Activated CD4-positive, alpha-beta T cell treated with anti-CD3 and anti-CD28 coated beads, Interleukin-2, amount 10 ng/mL, durations not matched to agents 24 days and 14 days (primary cell): Measurements from ENCODE around the gene SLC35A2. TPM values are rescaled to one million over a fixed set of nuclear protein-coding genes. Genes with fewer than 3 reads are reported as not detected.

ENCODE experiments used
- DNase-seq: peaks from one replicate; pipeline ENCODE4 v3.0.0; 2022
- H3K27ac Mint-ChIP-seq: one replicate; pipeline ENCODE4 v1.8.0; 2022; ENCODE audit warnings: mild to moderate bottlenecking, mixed read lengths
- H3K27me3 Mint-ChIP-seq: one replicate; pipeline ENCODE4 v1.8.0; 2022; ENCODE audit warnings: mixed read lengths
- H3K36me3 Mint-ChIP-seq: one replicate; pipeline ENCODE4 v1.8.0; 2022; ENCODE audit warnings: low read depth, mild to moderate bottlenecking, mixed read lengths
- H3K4me1 Mint-ChIP-seq: one replicate; pipeline ENCODE4 v1.8.0; 2021; ENCODE audit warnings: mixed read lengths
- H3K4me3 Mint-ChIP-seq: one replicate; pipeline ENCODE4 v1.8.0; 2022; ENCODE audit warnings: mild to moderate bottlenecking, moderate library complexity, mixed read lengths
- H3K9me3 Mint-ChIP-seq: one replicate; pipeline ENCODE4 v1.8.0; 2021; ENCODE audit warnings: mixed read lengths
- intact Hi-C: fragments of 100-400 bp; cut with micrococcal nuclease; formaldehyde crosslinking; loops from one replicate; pipeline ENCODE4 v1.15.1; 2023
- total RNA-seq: library from RNA; stranded (reverse); gene quantifications from 2 replicates; pipeline ENCODE4 v1.2.3, GENCODE V29; 2022

The SLC35A2 gene
- total RNA-seq = 19.5 and 22.8 TPM in 2 replicates

- Mint-ChIP-seq H3K36me3 (peaks cover 48% of the 10 kb centered on the region), H3K27ac (peak within 1 kb of the TSS; percentile 96), H3K9me3 (no peaks in the 10 kb centered on the region), H3K27me3 (no peaks in the 10 kb centered on the region), H3K4me1 (peaks cover 30% of the 10 kb centered on the region), H3K4me3 (peak within 1 kb of the TSS; percentile 96)
- intact Hi-C loops = loop anchor here (1.0 kb wide), 2 partner anchors 13 to 20 kb away; no protein-coding TSS in a partner anchor
- DNase-seq = peak; percentile 97
These were observed at the start of gene SLC35A2 for GRCh38 chrX:48911412-48912182. TSS of gene SLC35A2 (minus strand) at chrX:48911646. CDS start at chrX:48911636, 10 bp downstream.

- Mint-ChIP-seq H3K4me1 (peaks cover 17% of the 10 kb centered on the region), H3K36me3 (peaks cover 17% of the 10 kb centered on the region), H3K27me3 (no peaks in the 10 kb centered on the region), H3K27ac (peak overlapping the region; percentile 61), H3K4me3 (peak overlapping the region; percentile 54), H3K9me3 (no peaks in the 10 kb centered on the region)
- no peak for DNase-seq
- intact Hi-C loops = no loop called here
These were observed 48.8 kb upstream of the SLC35A2 start for GRCh38 chrX:48960291-48960690.

DNA sequence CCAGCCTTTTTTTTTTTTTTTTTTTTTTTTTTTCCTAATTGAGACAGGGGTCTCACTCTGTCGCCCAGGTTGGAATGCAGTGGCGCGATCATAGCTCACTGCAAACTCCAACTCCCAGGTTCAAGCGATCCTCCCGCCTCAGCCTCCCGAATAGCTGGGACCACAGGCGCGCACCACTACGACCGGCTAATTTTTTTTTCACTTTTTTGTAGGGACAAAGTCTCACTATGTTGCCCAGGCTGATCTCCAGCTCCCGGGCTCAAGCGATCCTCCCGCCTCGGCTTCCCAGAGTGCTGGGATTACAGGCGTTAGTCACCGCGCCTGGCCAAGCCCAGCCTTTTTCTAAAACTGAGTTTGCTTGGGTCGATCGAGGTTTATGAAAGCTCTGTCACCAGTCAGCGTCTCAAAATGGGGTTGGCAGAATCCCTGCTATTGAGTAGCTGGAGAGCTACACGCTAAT lies 47.2 kb upstream of the SLC35A2 start:
- DNase-seq = peak; percentile 74
- Mint-ChIP-seq H3K4me3 (peak overlapping the region; percentile 98), H3K36me3 (peaks cover 25% of the 10 kb centered on the region), H3K9me3 (no peaks in the 10 kb centered on the region), H3K27me3 (no peaks in the 10 kb centered on the region), H3K27ac (peak overlapping the region; percentile 100), H3K4me1 (peaks cover 30% of the 10 kb centered on the region)
- intact Hi-C loops = loop anchor here (1.0 to 5.0 kb wide), 7 partner anchors 21 to 221 kb away; partner anchors contain the start of genes HDAC6, PIM2, PQBP1 and TFE3

GRCh38 chrX:48957827-48958634 lies 46.6 kb upstream of the SLC35A2 start:
- Mint-ChIP-seq H3K4me3 (peak overlapping the region; percentile 98), H3K27me3 (no peaks in the 10 kb centered on the region), H3K9me3 (no peaks in the 10 kb centered on the region), H3K36me3 (peaks cover 27% of the 10 kb centered on the region), H3K27ac (peak overlapping the region; percentile 100), H3K4me1 (peaks cover 36% of the 10 kb centered on the region)
- peak; percentile 97 for DNase-seq
- intact Hi-C loops = loop anchor here (1.0 to 5.0 kb wide), 7 partner anchors 21 to 221 kb away; partner anchors contain the start of genes HDAC6, PIM2, PQBP1 and TFE3

DNA sequence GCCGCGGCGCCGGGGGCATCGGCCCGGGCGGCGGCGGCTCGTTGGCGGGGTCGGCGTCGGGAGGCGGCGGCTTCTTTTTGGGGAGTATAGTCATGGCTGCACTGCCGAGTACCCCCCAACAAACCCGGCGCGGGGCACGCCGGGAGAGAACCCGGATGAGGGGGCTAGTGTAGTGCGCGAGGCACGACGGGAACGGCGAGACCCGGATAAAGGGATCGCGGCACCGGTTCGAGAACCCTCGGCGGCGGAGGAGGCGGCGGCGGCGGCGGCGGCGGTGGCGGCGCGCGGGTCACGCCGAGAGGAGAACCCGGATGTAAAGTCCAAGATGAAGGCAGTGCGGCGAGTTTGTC lies 46.0 kb upstream of the SLC35A2 start, which contains the start of gene OTUD5:
Gene OTUD5, minus strand, starts transcription at position 131 of the 350 bp plus-strand sequence. Its CDS starts 37 bp downstream, at position 94.
- Mint-ChIP-seq H3K27me3 (no peaks in the 10 kb centered on the region), H3K4me1 (peaks cover 36% of the 10 kb centered on the region), H3K9me3 (no peaks in the 10 kb centered on the region), H3K27ac (peak within 1 kb of the TSS; percentile 100), H3K36me3 (peaks cover 27% of the 10 kb centered on the region), H3K4me3 (peak within 1 kb of the TSS; percentile 98)
- intact Hi-C loops = loop anchor here (5.0 kb wide), 3 partner anchors 60 to 220 kb away; partner anchors contain the start of genes HDAC6, PQBP1 and TIMM17B
- peak; percentile 92 for DNase-seq

- H3K4me3 Mint-ChIP-seq = peak overlapping the region; percentile 86
- H3K27me3 Mint-ChIP-seq = no peaks in the 10 kb centered on the region
- H3K36me3 Mint-ChIP-seq = peaks cover 29% of the 10 kb centered on the region
- H3K27ac Mint-ChIP-seq = peak overlapping the region; percentile 90
- no peaks in the 10 kb centered on the region for H3K9me3 Mint-ChIP-seq
- peaks cover 36% of the 10 kb centered on the region for H3K4me1 Mint-ChIP-seq
- peak; percentile 81 for DNase-seq
- intact Hi-C loops = loop anchor here (5.0 kb wide), 3 partner anchors 60 to 220 kb away; partner anchors contain the start of genes HDAC6, PQBP1 and TIMM17B
These were observed 45.4 kb upstream of the SLC35A2 start for GRCh38 chrX:48956728-48957414.

DNA sequence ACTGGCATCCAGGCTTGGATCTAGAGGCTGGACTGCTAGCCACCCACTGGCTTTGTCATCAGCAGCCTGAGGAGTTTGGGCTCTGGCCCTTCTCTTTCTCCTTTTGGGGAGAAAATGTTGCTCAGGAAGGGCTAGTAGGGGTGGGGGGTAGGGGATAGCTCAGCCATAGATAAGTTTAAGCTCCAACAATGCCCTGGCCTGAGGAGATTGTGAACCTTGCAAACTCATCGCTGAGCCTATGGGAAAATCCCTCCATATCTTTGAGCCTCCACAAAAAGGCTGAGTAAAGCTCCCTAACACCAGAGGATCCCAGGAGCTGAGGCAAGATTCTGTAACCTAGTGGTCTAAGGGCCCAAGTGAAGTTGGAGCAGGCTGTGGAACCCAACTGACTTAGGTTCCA lies 37.1 kb upstream of the SLC35A2 start:
- DNase-seq = no peak
- Mint-ChIP-seq H3K9me3 (no peaks in the 10 kb centered on the region), H3K27ac (no peak overlapping the region), H3K4me3 (no peak overlapping the region), H3K27me3 (no peaks in the 10 kb centered on the region), H3K36me3 (peaks cover 13% of the 10 kb centered on the region), H3K4me1 (peaks cover 18% of the 10 kb centered on the region)
- intact Hi-C loops = no loop called here

DNA sequence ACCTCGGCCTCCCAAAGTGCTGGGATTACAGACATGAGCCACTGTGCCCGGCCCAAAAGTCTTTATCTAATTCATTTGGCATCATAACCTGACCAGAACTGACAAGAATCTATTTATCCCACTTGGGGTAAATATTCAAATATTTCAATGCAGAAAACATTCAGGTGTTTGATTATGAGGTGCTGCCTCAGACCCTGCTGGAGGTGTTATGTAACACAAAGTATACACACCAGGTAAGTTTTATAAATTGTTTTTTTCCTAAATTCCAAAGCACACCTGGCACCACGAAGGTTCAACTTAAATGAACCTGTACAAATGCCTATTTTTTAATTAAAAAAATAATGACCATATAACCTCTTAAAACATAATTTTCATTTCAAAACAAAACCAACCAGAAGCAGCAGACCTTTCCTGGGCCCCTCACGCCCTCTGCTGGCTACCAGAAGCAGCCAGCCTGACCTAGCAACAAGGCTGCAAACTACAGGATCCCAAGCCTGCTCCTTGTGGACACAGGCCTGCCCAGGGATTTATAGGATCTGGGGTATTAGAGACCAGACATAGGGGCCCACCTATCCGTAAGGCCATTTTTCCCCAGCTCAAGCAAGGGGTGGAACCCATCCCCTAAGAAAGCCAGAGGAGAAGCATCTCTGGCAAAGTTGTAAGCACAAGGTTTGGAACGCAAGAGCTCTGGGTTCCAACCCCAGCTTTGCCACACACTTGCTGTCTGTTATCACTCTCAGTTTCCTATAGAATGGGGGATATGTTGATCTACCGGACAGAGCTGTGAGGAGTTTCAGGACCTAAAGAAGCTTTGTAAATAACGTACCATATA lies 34.3 kb upstream of the SLC35A2 start:
- Mint-ChIP-seq H3K36me3 (peaks cover 33% of the 10 kb centered on the region), H3K4me1 (peaks cover 34% of the 10 kb centered on the region), H3K27ac (peak overlapping the region; percentile 36), H3K9me3 (no peaks in the 10 kb centered on the region), H3K4me3 (peak overlapping the region; percentile 39), H3K27me3 (no peaks in the 10 kb centered on the region)
- DNase-seq = peak; percentile 85
- intact Hi-C loops = no loop called here

- no peak for DNase-seq
- Mint-ChIP-seq H3K4me1 (peaks cover 57% of the 10 kb centered on the region), H3K9me3 (no peaks in the 10 kb centered on the region), H3K27me3 (no peaks in the 10 kb centered on the region), H3K27ac (peak overlapping the region; percentile 89), H3K36me3 (peaks cover 37% of the 10 kb centered on the region), H3K4me3 (peak overlapping the region; percentile 76)
- intact Hi-C loops = loop anchor here (1.0 kb wide), 1 partner anchor 26 kb away; no protein-coding TSS in a partner anchor
These were observed 31.4 kb upstream of the SLC35A2 start for GRCh38 chrX:48942895-48943294.

DNA sequence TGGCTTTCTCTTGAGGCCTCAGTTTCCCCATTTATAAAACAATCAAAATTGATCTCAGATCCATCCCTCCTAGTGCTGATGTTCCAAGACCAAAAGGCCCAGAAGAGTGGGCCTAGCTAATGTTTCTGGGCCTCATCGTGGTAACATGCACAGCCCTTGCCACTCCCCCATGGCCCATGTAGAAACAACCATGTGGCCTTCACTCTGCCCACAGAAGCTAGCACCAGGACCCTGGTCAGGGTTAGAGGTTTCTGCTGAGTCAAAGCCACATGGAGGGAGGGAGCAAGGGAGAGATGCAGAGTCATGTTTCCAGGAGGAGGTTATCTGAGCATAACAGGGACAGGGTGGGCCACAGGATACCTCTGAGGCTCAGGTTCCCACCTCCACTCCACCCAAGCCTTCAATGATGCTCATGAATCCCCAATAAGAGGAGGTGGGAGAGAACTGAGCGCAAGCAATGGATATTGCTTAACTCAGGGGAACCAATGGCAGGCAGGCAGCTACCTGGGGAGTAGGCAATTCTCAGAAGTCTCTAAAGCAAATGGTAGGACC lies 29.0 kb upstream of the SLC35A2 start:
- peak; percentile 65 for DNase-seq
- H3K9me3 Mint-ChIP-seq = no peaks in the 10 kb centered on the region
- no peaks in the 10 kb centered on the region for H3K27me3 Mint-ChIP-seq
- peaks cover 71% of the 10 kb centered on the region for H3K4me1 Mint-ChIP-seq
- peaks cover 47% of the 10 kb centered on the region for H3K36me3 Mint-ChIP-seq
- intact Hi-C loops = no loop called here
- peak overlapping the region; percentile 44 for H3K4me3 Mint-ChIP-seq
- peak overlapping the region; percentile 96 for H3K27ac Mint-ChIP-seq

DNA sequence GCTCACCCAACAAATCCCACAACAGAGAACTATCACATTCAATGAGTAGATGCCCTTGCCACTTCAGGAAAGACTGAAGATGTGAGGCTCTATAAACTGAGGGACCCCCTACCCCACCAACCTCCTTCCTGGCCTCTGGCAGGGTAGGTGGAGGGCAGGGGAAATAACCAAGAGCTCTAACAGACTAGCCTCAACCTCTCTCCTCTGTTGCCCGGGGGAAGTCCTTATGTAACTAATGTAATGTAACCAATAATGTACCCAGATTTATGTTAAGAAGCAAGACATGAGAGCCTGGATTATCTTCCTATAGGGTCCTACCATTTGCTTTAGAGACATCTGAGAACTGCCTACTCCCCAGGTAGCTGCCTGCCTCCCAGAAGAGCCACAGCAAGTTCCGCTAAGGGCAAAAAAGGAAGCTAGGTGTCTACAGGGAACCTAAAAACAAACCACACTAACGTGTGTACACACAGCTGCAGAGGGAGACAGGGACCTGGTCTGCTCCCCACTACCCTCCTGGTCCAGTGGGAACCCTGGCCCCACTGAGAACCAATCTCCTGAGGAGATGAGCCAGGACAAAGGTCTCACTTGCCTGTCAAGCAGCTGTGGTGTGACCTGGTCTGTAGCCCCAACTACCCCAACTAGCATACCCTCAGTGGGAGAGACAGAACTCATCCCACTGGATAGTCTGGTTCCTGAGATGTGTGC lies 28.2 kb upstream of the SLC35A2 start:
- peaks cover 55% of the 10 kb centered on the region for H3K36me3 Mint-ChIP-seq
- peak overlapping the region; percentile 96 for H3K27ac Mint-ChIP-seq
- no peaks in the 10 kb centered on the region for H3K27me3 Mint-ChIP-seq
- no peaks in the 10 kb centered on the region for H3K9me3 Mint-ChIP-seq
- intact Hi-C loops = loop anchor here (5.0 kb wide), 1 partner anchor 333 kb away; no protein-coding TSS in a partner anchor
- H3K4me3 Mint-ChIP-seq = peak overlapping the region; percentile 82
- DNase-seq = peak; percentile 80
- H3K4me1 Mint-ChIP-seq = peaks cover 79% of the 10 kb centered on the region
